ENCODE measurements around the gene GLB1L3. TPM values are rescaled to one million over a fixed set of nuclear protein-coding genes. Genes with fewer than 3 reads are reported as not detected.

The GLB1L3 gene, protein sequence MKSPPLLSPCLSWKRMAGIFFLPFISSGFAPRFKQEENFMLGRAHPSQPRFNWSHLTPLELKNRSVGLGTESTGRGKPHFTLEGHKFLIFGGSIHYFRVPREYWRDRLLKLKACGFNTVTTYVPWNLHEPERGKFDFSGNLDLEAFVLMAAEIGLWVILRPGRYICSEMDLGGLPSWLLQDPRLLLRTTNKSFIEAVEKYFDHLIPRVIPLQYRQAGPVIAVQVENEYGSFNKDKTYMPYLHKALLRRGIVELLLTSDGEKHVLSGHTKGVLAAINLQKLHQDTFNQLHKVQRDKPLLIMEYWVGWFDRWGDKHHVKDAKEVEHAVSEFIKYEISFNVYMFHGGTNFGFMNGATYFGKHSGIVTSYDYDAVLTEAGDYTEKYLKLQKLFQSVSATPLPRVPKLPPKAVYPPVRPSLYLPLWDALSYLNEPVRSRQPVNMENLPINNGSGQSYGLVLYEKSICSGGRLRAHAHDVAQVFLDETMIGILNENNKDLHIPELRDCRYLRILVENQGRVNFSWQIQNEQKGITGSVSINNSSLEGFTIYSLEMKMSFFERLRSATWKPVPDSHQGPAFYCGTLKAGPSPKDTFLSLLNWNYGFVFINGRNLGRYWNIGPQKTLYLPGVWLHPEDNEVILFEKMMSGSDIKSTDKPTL
- polyA plus RNA-seq (2011; rRNA removed): not detected in 2 replicates
- not detected in 2 replicates for polyA minus RNA-seq (2011; rRNA and poly(A)+ RNA removed)

DNA sequence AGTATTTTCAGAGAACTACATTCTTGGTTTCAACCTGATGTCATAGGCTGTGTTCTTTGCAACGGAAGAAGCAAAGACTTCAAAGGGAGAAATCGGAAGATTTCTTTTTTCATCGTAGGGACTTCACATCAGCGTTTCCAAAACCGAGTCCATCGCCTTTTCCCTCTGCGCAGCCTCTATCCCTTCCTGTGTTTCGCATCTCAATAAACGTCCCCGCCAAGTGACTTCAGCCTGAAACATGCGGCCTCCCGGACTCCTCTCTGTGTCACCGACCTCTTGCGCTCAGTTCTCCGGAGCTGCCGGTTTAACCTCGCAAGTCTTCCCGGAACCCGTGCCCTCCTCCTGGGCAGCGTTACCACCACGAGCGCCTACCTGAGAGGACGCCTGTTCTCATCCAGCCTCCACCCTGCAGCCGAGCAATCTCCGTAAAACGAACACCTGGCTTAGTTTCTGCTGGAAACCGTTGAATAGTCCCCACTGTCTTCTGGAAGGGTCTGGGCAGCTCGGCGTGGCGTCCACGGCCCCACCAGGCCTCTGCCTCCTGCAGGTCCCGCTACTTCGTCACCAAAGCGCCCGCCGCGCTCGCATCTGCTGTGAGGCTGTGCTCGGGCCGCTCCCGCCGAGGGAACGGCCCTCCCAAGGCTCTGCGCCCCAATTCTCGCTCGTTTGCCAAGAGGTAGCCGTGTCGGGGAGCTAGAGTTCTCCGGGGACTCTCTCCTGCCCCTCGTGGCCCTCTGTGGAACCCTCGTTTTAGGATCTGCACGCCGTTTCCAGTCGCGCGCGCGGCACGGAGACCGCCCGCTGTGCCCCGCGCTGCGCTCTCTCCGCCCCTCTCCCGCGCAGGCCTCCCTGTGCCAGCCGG lies at the start of gene GLB1L3:
GLB1L3 (plus strand) TSS at position 846 of the 862 bp plus-strand sequence. CDS start 362 bp downstream, outside the sequence.
- Histone ChIP-seq H3K27me3 (ENCODE audit: control insufficient read depth, insufficient read depth, low read length) (peaks cover 48% of the 10 kb centered on the region), H3K36me3 (ENCODE audit: control insufficient read depth, insufficient read depth, low read length) (no peaks in the 10 kb centered on the region), H3K4me3 (ENCODE audit: low read depth, low read length) (no peak within 1 kb of the TSS)
- TF ChIP-seq, protein P1, sequence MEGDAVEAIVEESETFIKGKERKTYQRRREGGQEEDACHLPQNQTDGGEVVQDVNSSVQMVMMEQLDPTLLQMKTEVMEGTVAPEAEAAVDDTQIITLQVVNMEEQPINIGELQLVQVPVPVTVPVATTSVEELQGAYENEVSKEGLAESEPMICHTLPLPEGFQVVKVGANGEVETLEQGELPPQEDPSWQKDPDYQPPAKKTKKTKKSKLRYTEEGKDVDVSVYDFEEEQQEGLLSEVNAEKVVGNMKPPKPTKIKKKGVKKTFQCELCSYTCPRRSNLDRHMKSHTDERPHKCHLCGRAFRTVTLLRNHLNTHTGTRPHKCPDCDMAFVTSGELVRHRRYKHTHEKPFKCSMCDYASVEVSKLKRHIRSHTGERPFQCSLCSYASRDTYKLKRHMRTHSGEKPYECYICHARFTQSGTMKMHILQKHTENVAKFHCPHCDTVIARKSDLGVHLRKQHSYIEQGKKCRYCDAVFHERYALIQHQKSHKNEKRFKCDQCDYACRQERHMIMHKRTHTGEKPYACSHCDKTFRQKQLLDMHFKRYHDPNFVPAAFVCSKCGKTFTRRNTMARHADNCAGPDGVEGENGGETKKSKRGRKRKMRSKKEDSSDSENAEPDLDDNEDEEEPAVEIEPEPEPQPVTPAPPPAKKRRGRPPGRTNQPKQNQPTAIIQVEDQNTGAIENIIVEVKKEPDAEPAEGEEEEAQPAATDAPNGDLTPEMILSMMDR (IDR thresholded peaks at IDR 0.05; ENCODE audit: insufficient read depth, low read depth, low read length): peak; percentile 46
- DNase-seq (ENCODE audit: low read depth): no peak
- CTCF ChIA-PET: interaction anchor here (0.8 to 1.3 kb wide), 2 partner anchors 12 to 14 kb away, joined by 3 read pairs; no protein-coding TSS in a partner anchor
- POLR2A ChIA-PET: no interaction called here

DNA sequence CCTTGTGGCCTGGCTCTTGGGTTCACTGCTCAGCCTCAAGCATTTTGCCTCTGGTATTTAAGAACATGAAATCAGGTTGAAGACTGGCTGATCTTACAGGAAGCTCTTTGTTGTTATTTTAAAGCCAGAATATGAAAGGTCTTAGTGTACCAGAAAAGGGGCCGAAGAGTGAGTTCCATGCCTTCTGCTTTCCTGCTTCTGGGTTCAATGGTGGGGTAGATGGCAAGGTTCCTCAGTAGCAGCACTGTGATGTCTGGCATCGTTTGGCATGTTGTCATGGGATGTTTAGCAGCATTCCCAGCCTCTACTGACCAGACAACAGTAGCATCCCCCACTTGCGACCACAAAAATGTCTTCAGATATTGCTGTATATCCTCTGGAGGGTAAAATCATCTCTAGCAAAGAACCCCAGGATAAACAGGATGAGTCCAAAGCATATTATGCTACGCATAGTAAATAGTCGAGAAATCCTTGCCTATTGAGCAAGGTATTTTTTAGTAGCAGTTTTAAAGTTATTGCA lies 49.3 kb upstream of the GLB1L3 start:
- ChIA-PET POLR2A (no interaction called here), CTCF (interaction anchor here (0.9 kb wide), 1 partner anchor 21 kb away, joined by 3 read pairs; no protein-coding TSS in a partner anchor)
- H3K4me3 ChIP-seq (ENCODE audit: low read depth, low read length): no peak overlapping the region
- TF ChIP-seq, protein P1 (IDR thresholded peaks at IDR 0.05; ENCODE audit: insufficient read depth, low read depth, low read length): no peak
- H3K36me3 ChIP-seq (ENCODE audit: control insufficient read depth, insufficient read depth, low read length): no peaks in the 10 kb centered on the region; the same call in 1 of the 2 replicates
- H3K27me3 ChIP-seq (ENCODE audit: control insufficient read depth, insufficient read depth, low read length): no peaks in the 10 kb centered on the region
- DNase-seq (ENCODE audit: low read depth): no peak

DNA sequence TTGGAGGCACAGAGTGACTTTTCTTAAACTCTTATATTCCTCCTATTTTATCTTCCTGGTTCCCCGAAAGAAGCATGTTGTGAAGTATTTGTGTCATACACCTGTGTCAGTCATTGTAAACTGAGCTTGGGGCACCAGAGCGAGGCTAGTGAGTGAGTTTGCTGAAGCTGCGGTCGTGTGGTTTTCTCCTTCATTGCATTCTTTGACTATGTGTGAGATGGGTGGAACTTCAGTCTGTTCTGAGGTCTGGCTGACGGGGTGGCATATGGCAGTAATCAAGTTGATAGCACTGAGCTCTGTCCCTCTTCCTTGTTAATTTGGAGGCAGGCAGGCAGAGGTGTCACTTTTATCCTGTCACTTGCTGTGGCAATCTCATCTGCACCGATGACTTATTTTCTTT lies 47.6 kb upstream of the GLB1L3 start:
- TF ChIP-seq, protein P1 (IDR thresholded peaks at IDR 0.05; ENCODE audit: insufficient read depth, low read depth, low read length): no peak
- no peaks in the 10 kb centered on the region for H3K27me3 ChIP-seq (ENCODE audit: control insufficient read depth, insufficient read depth, low read length)
- POLR2A ChIA-PET: interaction anchor here (0.6 to 0.7 kb wide), 2 partner anchors 180 to 1576 kb away, joined by 3 to 4 read pairs; no protein-coding TSS in a partner anchor
- no peak overlapping the region for H3K4me3 ChIP-seq (ENCODE audit: low read depth, low read length)
- DNase-seq (ENCODE audit: low read depth): peak; percentile 46
- CTCF ChIA-PET: interaction anchor here (1.8 to 1.9 kb wide), 2 partner anchors 16 to 24 kb away, joined by 4 to 8 read pairs; no protein-coding TSS in a partner anchor
- no peaks in the 10 kb centered on the region; the same call in 1 of the 2 replicates for H3K36me3 ChIP-seq (ENCODE audit: control insufficient read depth, insufficient read depth, low read length)

DNA sequence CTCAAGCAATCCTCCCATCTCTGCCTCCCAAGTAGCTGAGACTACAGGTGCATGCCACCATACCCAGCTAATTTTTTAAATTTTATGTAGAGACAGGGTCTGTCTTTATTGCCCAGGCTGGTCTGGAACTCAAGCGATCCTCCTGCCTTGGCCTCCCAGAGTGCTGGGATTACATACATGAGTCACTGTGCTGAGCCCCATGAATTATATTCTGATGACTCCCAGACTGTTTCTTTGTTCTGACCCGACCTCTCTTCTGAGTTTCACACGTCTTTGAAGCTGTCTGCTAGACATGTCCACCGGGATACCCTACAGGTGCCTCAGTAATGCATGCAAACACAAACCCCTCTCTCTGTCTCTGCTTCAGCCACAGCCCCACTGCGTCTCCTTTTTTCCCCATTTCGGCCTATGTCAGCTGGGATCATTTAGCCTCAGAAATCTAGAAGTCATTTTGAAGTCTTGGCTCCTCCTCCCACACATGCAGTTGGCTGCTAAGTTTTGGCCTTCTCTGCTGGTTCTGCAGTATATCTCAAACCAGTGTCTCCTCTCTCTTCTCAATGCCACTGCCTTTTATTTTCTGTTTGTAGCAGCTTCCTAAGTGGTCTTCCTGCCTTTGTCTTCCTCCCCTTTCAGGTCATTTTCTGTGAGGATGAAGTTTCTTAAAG lies 46.9 kb upstream of the GLB1L3 start:
- ChIA-PET CTCF (interaction anchor here (1.2 to 1.9 kb wide), 3 partner anchors 15 to 23 kb away, joined by 4 to 8 read pairs (median 4); no protein-coding TSS in a partner anchor), POLR2A (interaction anchor here (0.6 to 0.7 kb wide), 2 partner anchors 181 to 1577 kb away, joined by 3 to 4 read pairs; no protein-coding TSS in a partner anchor)
- DNase-seq (ENCODE audit: low read depth): no peak
- TF ChIP-seq, protein P1 (IDR thresholded peaks at IDR 0.05; ENCODE audit: insufficient read depth, low read depth, low read length): no peak
- Histone ChIP-seq H3K27me3 (ENCODE audit: control insufficient read depth, insufficient read depth, low read length) (no peaks in the 10 kb centered on the region), H3K36me3 (ENCODE audit: control insufficient read depth, insufficient read depth, low read length) (no peaks in the 10 kb centered on the region; the same call in 1 of the 2 replicates), H3K4me3 (ENCODE audit: low read depth, low read length) (no peak overlapping the region)
